Dedifferentiated amniotic fluid mesenchymal stem cell (primary cell): ENCODE measurements around the gene CTSO.
"Not testable (repeated sequence)": the region's sequence is repeated elsewhere in the genome, so short reads cannot be mapped to it uniquely, and the experiment has no call there.

ENCODE experiments used
- DNase-seq: peaks from one replicate; pipeline ENCODE4 v3.0.0-alpha.2; 2016; ENCODE audit errors: extremely low spot score

The CTSO gene

DNA sequence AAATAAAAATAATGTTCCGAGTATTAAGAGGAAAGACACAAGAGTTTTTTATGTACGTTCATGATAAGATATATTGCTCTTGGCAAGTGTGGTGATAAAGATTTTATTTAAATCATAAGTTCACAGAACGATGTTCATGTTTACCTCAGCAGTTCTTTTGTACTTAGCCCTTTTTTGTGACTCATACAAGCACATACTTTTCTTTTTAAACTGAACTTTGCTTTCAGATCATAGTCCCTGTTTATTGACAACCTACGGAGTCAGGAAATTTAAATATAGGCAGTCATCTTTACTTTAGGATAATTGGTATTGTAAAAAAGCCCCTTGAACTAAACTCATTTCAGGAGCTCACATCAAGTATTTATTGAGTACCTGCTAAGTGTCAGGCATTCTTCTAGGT is 1.3 kb upstream of the CTSO start:
- no peak for DNase-seq

- no peak for DNase-seq
These were observed 536 bp upstream of the CTSO start for GRCh38 chr4:155954118-155954685.

DNA sequence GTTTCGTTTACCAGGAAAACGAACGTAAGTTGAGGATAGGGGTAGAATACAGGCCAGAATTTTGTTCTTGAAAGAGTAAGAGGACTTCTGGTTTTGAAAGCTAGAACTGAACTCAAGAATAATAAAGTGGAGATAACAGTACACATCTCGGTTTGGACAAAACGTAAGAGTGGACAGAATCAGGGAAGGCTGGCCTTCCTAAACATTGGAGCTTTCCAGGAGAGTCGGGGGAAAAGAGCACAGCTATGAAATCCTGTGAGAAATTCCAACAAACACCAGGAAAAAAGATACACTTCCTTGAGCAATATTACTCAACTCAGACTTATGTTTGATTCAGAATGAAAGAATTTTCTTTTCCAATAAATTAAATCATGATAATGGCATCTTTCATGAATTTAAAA is 1.2 kb downstream of the CTSO start:
- DNase-seq = peak; percentile 44

DNA sequence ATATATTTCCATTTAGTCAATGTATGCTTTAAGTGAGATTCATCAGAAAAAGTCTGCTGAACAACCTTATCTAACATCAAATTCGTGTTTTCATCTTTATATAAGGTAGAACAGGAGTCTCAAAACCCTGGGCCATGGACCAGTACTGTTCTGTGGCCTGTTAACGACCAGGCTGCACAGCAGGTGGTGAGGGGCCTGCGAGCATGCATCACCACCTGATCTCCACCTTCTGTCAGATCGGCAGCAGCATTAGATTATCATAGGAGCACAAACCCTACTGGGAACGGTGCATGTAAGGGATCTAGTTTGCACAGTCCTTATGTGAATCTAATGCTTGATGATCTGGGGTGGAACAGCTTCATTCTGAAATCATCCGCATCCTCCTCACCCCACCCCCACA is 3.2 kb downstream of the CTSO start:
- DNase-seq = no peak

- no peak for DNase-seq
These were observed 5.1 kb downstream of the CTSO start for GRCh38 chr4:155948541-155948940.

GRCh38 chr4:155946486-155946885 is 7.2 kb downstream of the CTSO start:
- DNase-seq = no peak

DNA sequence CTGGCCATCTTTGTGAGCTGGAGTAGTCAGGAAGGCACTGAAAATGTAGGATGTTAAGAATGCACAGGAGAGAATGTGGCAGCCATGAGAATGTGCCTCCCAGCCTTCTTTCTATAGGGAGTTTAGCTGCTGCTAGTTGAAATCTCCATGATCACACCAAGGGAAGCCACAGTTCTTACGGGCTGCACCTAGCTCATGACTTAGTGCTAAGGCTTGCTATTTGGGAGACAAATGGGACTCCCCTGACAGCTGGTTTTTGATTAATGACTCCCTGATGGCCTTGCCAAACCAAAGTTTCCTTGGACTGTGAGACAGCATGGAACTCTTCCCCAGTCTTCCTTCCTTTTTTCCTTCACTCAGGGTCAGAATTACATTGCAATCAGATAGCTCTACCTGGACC is 9.2 kb downstream of the CTSO start:
- no peak for DNase-seq

DNA sequence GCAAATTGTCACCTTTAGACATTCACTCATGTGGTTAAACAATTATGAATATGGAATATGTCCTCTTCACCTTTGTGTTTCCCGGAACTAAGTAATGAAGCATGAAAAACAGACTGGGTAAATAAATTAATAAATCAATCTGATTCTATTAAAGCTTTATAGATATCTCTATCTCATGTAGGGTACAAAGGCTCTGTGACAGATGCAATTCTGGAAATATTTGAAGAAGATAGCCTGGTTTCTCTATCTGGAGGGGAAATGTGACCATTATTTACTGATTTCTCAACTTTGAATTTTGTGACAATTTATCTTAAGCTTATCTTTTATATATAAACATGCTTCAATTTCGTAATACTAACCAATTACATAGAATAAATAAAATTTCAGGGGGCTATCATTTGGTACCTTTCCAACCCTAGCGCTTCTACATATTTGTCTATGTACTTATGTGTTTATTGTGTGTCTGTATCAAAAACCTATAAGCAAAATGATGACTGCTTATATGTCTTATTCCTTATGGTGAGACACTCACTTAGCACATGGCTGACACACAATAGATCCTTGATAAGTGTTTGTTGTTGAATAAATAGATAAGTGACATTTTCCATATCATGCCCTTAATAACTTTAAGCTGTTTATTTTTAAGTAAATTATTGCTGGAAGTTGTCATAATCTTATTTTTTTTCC is 9.9 kb downstream of the CTSO start:
- DNase-seq = no peak

DNA sequence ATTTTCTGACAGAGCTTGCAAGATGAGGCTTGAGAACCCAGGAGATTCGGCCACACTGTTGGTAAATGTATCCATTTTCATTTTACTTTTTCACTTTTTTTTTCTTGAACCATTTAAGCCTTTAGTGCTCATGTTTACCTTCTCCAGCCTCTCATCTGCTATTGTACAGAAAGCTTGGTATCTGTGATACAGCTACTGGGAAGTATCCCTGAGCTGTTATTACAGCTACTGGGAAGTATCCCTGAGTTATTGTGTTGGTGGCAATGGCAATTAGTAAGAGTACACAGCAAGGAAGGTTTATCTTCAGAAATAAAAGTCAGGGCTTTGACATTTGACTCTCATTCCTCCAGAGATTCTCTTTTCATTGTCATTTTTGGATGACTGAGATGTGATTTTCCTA is 11.8 kb downstream of the CTSO start:
- DNase-seq = no peak

GRCh38 chr4:155941085-155941790 is 12.4 kb downstream of the CTSO start:
- DNase-seq = no peak

DNA sequence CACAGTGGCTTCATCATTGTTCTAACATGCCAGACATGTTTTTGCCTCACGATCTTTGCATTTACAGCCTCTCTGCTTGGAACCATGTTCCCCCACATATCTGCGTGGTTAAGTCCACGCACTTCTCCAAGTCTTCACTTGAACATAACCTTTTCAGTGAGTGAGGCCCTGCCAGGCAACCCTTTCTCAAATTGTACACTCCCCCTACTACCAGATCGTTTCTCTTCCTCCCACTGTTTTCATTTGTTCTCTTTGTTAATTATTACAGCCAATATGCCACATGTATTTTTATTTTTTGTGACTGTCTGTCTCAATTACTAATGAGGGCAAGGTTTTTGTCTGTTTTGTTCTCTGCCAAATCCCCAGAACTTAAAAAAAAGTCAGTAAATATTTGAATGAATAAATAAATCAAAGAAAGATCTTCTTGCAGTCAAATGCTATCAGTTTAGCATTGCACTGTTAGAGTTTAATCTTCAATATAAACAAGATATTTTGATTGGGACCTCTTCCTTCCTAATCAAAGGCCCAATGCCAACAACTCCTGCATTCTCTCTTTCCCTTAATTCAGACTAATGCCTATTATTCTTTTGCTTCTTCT is 18.2 kb downstream of the CTSO start:
- DNase-seq = no peak

DNA sequence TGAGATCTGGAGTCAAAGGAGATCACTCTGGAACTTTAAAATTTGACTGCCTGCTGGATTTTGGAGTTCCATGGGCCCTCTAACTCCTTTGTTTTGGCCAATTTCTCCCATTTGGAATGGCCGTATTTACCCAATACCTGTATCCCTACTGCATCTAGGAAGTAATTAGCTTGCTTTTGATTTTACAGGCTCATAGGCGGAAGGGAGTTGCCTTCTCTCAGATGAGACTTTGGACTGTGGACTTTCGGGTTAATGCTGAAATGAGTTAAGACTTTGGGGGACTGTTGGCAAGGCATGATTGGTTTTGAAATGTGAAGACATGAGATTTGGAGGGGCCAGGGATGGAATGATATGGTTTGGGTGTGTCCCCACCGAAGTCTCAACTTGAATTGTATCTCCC is 19.0 kb downstream of the CTSO start:
- not testable (repeated sequence) for DNase-seq

DNA sequence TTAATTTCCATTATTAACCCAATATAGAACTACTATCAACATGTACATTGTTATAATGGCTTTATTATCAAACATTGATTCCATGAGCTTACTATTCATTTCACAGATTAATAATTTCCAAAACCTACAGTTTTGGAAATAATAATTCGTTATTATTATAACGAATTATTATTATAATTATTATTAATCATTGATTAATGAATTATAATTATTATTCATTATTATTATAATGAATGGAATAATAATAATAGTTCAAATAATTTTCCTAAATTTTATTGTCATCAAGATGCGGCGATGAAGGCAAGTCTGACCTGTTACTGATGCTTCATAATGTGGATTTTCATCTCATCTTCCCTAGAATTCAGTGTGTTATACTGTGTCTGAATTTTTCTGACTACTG is 22.0 kb downstream of the CTSO start:
- no peak for DNase-seq

- DNase-seq = no peak
These were observed 23.3 kb downstream of the CTSO start for GRCh38 chr4:155930330-155930729.

GRCh38 chr4:155929833-155930232 is 23.8 kb downstream of the CTSO start:
- no peak for DNase-seq

DNA sequence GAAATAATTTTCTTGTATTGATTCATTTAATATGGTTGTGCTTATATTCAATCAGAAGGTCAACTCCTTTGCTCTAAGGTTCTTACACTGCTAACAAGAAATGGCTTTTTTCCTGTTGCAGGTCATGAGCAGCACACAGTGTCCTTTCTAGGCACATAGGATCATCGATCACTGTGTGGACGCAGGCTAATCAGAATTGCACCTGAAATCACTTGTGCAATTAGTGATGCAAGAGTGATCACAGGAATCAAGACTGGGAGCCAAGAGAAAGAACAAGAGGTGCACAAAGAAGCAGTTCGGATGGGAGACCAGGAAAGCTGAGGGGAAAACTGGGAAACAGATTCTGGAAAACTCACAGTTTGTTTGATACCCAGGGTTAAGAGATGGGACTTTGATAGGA is 29.0 kb downstream of the CTSO start:
- DNase-seq = no peak

GRCh38 chr4:155921597-155921996 is 32.1 kb downstream of the CTSO start:
- DNase-seq = no peak

GRCh38 chr4:155914782-155915181 is 38.9 kb downstream of the CTSO start:
- no peak for DNase-seq

GRCh38 chr4:155911905-155912304 is 41.8 kb downstream of the CTSO start:
- DNase-seq = no peak

DNA sequence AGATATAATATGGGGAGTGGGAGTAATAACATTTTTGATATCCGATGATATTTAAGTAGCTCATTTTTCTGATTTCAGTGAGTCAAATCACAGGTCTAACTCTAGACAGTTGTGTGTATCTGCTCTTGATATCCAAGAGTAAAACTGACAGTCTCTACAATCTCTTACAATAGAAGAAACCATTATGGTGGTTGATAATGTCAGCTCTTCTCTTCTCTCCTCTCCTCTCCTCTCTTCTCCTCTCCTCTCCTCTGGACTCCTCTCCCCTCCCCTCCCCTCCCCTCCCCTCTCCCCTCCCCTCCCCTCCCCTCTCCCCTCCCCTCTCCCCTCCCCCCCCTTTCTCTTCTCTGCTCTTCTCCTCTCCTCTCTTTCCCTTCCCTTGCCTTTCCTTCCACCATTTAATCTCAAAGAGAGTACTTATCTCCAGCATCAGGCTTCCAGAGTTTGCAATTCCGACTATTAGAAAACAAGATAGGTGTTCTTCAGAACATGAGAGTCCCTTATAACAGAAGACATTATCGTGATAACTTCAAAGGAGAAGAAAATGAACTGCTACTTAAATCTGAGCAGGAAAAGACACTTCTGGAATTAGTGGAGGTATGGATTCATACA is 43.9 kb downstream of the CTSO start:
- no peak for DNase-seq

DNA sequence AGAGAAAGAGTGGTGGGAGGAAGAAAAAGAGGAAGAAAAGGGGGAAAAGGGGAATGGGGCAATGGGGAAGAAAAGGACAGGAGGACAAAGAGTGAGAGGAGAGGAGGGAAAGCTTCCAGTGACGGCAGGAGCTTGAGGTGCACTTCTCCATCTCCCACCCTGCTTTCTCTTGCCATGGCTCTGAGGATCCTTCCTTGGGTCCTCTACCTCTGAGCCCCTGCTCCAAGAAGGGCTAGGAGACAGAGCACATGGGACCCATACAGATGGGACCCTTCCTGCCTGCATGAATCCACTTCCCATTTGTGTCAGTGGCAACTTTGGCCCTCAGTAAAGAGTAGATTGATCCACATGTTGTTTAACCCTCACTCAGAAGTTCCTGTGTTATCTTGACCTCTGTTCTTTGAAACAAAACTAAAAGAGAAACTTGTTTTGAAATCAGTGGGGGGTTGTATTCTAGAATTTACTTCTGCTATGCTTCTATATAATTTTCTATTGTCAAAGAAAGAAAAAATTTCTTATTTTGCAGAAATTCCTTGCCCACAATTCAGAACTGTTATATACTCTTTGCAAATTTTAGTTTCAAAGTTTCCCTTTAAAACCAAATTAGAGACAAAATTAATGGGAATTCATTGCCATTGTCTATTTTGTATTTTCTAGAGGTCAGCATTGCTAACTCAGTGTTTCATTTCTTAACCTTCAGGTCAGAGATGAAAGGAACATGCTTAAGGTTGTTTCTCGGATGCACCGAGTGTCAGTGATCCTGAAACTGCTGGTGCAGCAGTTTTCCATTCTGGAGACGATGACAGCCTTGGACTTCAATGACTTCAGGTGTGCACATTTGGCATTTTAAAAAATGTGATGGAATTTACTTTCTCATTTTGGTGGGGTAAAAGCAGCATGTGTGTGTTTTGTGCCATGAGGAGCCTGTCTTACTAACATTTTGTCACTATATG is 45.2 kb downstream of the CTSO start:
- no peak for DNase-seq
